ENCODE data around the gene LSM14A. TPM values are rescaled to one million over a fixed set of nuclear protein-coding genes. Genes with fewer than 3 reads are reported as not detected.
"Not testable (repeated sequence)": the region's sequence is repeated elsewhere in the genome, so short reads cannot be mapped to it uniquely, and the experiment has no call there.

LSM14A gene
- polyA plus RNA-seq, 3 donors = 73.2 to 91.8 (median 82.7) TPM

DNA sequence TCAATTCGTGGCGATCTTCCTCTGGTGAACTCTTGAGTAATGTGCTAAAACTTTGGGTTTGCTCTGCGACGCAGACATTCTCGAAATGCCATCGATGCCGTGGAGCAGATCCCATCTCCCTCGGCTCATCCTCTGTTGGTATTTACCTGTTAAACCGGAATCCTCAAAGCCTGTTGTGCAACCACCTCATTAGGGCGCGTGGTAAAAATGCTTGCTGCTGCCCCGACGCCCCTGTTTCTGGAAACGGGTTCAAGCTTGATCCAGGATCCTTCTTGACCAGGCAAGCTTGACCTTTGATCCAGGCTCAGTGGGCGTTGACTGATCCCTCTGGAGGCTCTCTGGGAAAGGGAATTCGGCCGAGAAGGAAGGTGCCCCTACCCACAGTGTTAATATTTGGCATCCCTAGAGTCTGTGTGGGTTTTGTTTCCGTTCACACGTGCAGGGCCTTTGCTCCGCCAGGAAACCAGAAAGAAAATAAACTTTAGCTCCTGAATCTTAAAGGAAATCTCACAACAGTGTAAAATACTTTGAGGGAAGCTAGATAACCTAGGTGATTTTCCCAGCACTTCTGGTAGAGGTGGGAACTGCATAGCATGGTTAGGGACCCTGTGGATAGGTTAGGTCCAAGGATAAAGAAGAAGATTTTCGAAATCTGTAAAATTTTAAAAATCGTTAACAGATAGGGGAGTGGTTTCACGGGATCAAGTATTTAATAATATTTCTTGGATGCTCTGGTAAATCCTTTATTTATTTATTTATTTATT is 1.1 kb downstream of the LSM14A start:
- DNase-seq = peak in 2 of 3 donors; percentile 5 to 26
- Histone ChIP-seq H3K27me3 (ENCODE audit: control insufficient read depth in 2 of 2, insufficient read depth in 2 of 2, low read length in 2 of 2) (no peaks in the 10 kb centered on the region), H3K9me3 (replicated peaks in 1 of 2; ENCODE audit: control insufficient read depth in 1 of 2, insufficient read depth in 1 of 2, low read length in 2 of 2) (no peaks in the 10 kb centered on the region), H2AFZ (ENCODE audit: insufficient read depth, low read depth, low read length, poor library complexity, severe bottlenecking) (peak overlapping the region; percentile 90), H3K4me2 (replicated peaks; ENCODE audit: extremely low read depth, low read length, poor library complexity, severe bottlenecking) (peak overlapping the region; percentile 81), H3K4me1 (ENCODE audit: control insufficient read depth in 1 of 2, insufficient read depth in 2 of 2, low read length in 2 of 2) (peaks cover 29 to 50% of the 10 kb centered on the region in 2 donors), H3K4me3 (replicated peaks in 1 of 3; ENCODE audit: low read depth in 2 of 3, low read length in 3 of 3) (peak overlapping the region; percentile 79 to 93 (median 91)), H3K79me2 (ENCODE audit: insufficient read depth, low read length) (peaks cover 67% of the 10 kb centered on the region), H3K9ac (ENCODE audit: insufficient read depth, low read length, poor library complexity, severe bottlenecking) (peak overlapping the region; percentile 99), H3K36me3 (replicated peaks in 1 of 2; ENCODE audit: control insufficient read depth in 1 of 2, insufficient read depth in 2 of 2, low read length in 2 of 2) (peaks cover 0 to 12% of the 10 kb centered on the region in 2 donors), H4K20me1 (ENCODE audit: insufficient read depth, low read length) (peaks cover 42% of the 10 kb centered on the region), H3K27ac (ENCODE audit: low read depth in 1 of 2, low read length in 2 of 2) (peak overlapping the region; percentile 92 to 98)
- peak overlapping the region; percentile 94 to 99 (median 97) for H3K27ac Mint-ChIP-seq
- H3K4me1 Mint-ChIP-seq = peaks cover 46% of the 10 kb centered on the region
- 0% methylated on average over 14 of the region's 23 CpGs for WGBS (ENCODE audit: insufficient coverage)
- peaks cover 3 to 9% of the 10 kb centered on the region in 2 donors for H3K36me3 Mint-ChIP-seq
- H3K4me3 Mint-ChIP-seq = peak overlapping the region; percentile 89 to 99
- no peaks in the 10 kb centered on the region for H3K9me3 Mint-ChIP-seq
- TF ChIP-seq, protein P1, sequence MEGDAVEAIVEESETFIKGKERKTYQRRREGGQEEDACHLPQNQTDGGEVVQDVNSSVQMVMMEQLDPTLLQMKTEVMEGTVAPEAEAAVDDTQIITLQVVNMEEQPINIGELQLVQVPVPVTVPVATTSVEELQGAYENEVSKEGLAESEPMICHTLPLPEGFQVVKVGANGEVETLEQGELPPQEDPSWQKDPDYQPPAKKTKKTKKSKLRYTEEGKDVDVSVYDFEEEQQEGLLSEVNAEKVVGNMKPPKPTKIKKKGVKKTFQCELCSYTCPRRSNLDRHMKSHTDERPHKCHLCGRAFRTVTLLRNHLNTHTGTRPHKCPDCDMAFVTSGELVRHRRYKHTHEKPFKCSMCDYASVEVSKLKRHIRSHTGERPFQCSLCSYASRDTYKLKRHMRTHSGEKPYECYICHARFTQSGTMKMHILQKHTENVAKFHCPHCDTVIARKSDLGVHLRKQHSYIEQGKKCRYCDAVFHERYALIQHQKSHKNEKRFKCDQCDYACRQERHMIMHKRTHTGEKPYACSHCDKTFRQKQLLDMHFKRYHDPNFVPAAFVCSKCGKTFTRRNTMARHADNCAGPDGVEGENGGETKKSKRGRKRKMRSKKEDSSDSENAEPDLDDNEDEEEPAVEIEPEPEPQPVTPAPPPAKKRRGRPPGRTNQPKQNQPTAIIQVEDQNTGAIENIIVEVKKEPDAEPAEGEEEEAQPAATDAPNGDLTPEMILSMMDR (IDR thresholded peaks at IDR 0.05) = no peak
- intact Hi-C loops (cut with micrococcal nuclease) = loop anchor here in 1 of 2 donors (5.0 to 10.0 kb wide), 2 partner anchors 501 to 996 kb away; partner anchors contain the start of genes SCGB2B2 and ZNF302
- no peaks in the 10 kb centered on the region for H3K27me3 Mint-ChIP-seq (ENCODE audit: low read depth in 3 of 3)

DNA sequence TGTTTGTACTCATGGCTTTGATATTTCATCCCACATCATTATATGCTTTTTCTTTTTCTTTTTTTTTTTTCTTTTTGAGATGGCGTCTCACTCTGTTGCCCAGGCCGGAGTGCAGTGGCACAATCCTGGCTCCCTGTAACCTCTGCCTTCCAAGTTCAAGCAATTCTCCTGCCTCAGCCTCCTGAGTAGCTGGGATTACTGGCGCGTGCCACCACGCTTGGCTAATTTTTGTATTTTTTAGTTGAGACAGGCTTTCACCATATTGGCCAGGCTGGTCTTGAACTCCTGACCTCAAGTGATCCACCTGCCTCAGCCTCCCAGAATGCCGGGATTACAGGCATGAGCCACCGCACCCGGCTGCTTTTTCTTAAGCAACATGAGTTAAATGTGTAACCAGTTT is 2.9 kb downstream of the LSM14A start:
- H3K27me3 ChIP-seq (ENCODE audit: control insufficient read depth in 2 of 2, insufficient read depth in 2 of 2, low read length in 2 of 2); H2AFZ ChIP-seq (ENCODE audit: insufficient read depth, low read depth, low read length, poor library complexity, severe bottlenecking); H3K9me3 ChIP-seq (replicated peaks in 1 of 2; ENCODE audit: control insufficient read depth in 1 of 2, insufficient read depth in 1 of 2, low read length in 2 of 2); H3K27ac ChIP-seq (ENCODE audit: low read depth in 1 of 2, low read length in 2 of 2); H3K9me3 Mint-ChIP-seq; H3K4me2 ChIP-seq (replicated peaks; ENCODE audit: extremely low read depth, low read length, poor library complexity, severe bottlenecking); DNase-seq; H3K4me3 ChIP-seq (replicated peaks in 1 of 3; ENCODE audit: low read depth in 2 of 3, low read length in 3 of 3); H3K9ac ChIP-seq (ENCODE audit: insufficient read depth, low read length, poor library complexity, severe bottlenecking); H3K27me3 Mint-ChIP-seq (ENCODE audit: low read depth in 3 of 3): not testable (repeated sequence)
- Histone ChIP-seq H4K20me1 (ENCODE audit: insufficient read depth, low read length) (peaks cover 60% of the 10 kb centered on the region), H3K4me1 (ENCODE audit: control insufficient read depth in 1 of 2, insufficient read depth in 2 of 2, low read length in 2 of 2) (peaks cover 34 to 55% of the 10 kb centered on the region in 2 donors), H3K36me3 (replicated peaks in 1 of 2; ENCODE audit: control insufficient read depth in 1 of 2, insufficient read depth in 2 of 2, low read length in 2 of 2) (peaks cover 0 to 16% of the 10 kb centered on the region in 2 donors), H3K79me2 (ENCODE audit: insufficient read depth, low read length) (peaks cover 85% of the 10 kb centered on the region)
- peaks cover 56% of the 10 kb centered on the region for H3K4me1 Mint-ChIP-seq
- intact Hi-C loops (cut with micrococcal nuclease) = loop anchor here in 1 of 2 donors (10.0 kb wide), 1 partner anchor 500 kb away; the partner anchor contains the start of genes SCGB2B2 and ZNF302
- peak overlapping the region in 1 of 2 donors; percentile 37 for H3K4me3 Mint-ChIP-seq
- whole genome bisulfite sequencing (ENCODE audit: insufficient coverage) = 100% methylated on average over 3 of the region's 8 CpGs
- peaks cover 4 to 15% of the 10 kb centered on the region in 2 donors for H3K36me3 Mint-ChIP-seq
- peak overlapping the region in 5 of 7 donors; percentile 30 to 68 (median 33) for H3K27ac Mint-ChIP-seq

Data from CD14-positive monocyte (primary cell).